ENCODE measurements around the gene CX3CL1. TPM values are rescaled to one million over a fixed set of nuclear protein-coding genes. Genes with fewer than 3 reads are reported as not detected.

Gene CX3CL1
- total and polyA plus RNA-seq, 2 of the 13 experiments (the other 11 are each of a cell fraction or from before 2014, with no cell fraction given), result 57.3 to 60.8 TPM

- TF ChIP-seq, protein P1, sequence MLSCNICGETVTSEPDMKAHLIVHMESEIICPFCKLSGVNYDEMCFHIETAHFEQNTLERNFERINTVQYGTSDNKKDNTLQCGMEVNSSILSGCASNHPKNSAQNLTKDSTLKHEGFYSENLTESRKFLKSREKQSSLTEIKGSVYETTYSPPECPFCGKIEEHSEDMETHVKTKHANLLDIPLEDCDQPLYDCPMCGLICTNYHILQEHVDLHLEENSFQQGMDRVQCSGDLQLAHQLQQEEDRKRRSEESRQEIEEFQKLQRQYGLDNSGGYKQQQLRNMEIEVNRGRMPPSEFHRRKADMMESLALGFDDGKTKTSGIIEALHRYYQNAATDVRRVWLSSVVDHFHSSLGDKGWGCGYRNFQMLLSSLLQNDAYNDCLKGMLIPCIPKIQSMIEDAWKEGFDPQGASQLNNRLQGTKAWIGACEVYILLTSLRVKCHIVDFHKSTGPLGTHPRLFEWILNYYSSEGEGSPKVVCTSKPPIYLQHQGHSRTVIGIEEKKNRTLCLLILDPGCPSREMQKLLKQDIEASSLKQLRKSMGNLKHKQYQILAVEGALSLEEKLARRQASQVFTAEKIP (CRISPR knock-in tag; IDR thresholded peaks at IDR 0.05; ENCODE audit: borderline replicate concordance), result no peak
- TF ChIP-seq THYN1 (CRISPR knock-in tag; IDR thresholded peaks at IDR 0.05; ENCODE audit: borderline replicate concordance, low read depth), result no peak
- TF ChIP-seq SP5 (CRISPR knock-in tag; IDR thresholded peaks at IDR 0.05; ENCODE audit: borderline replicate concordance, low read depth), result peak; percentile 67
- TF ChIP-seq ZFP36L2 (CRISPR knock-in tag; IDR thresholded peaks at IDR 0.05), result no peak
- TF ChIP-seq, protein P2, sequence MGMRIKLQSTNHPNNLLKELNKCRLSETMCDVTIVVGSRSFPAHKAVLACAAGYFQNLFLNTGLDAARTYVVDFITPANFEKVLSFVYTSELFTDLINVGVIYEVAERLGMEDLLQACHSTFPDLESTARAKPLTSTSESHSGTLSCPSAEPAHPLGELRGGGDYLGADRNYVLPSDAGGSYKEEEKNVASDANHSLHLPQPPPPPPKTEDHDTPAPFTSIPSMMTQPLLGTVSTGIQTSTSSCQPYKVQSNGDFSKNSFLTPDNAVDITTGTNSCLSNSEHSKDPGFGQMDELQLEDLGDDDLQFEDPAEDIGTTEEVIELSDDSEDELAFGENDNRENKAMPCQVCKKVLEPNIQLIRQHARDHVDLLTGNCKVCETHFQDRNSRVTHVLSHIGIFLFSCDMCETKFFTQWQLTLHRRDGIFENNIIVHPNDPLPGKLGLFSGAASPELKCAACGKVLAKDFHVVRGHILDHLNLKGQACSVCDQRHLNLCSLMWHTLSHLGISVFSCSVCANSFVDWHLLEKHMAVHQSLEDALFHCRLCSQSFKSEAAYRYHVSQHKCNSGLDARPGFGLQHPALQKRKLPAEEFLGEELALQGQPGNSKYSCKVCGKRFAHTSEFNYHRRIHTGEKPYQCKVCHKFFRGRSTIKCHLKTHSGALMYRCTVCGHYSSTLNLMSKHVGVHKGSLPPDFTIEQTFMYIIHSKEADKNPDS (CRISPR knock-in tag; IDR thresholded peaks at IDR 0.05), result peak; percentile 93; the same call in 1 of the 2 replicates
- TF ChIP-seq EP300 (IDR thresholded peaks at IDR 0.05; ENCODE audit: low read depth in 2 of 2, low read length in 2 of 2), result peak; percentile 57 to 98; a peak in 2 of 4 replicates
- TF ChIP-seq EP300 (CRISPR knock-in tag; IDR thresholded peaks at IDR 0.05; ENCODE audit: borderline replicate concordance), result peak; percentile 90; the same call in 1 of the 2 replicates
- peak; percentile 34; the same call in 1 of the 2 replicates for TF ChIP-seq ZNF614 (CRISPR knock-in tag; IDR thresholded peaks at IDR 0.05; ENCODE audit: borderline replicate concordance)
- TF ChIP-seq ZBTB1 (CRISPR knock-in tag; IDR thresholded peaks at IDR 0.05; ENCODE audit: borderline replicate concordance), result no peak
- no peak; the same call in 1 of the 2 replicates for TF ChIP-seq SATB2 (CRISPR knock-in tag; IDR thresholded peaks at IDR 0.05)
- TF ChIP-seq GFI1 (CRISPR knock-in tag; IDR thresholded peaks at IDR 0.05; ENCODE audit: borderline replicate concordance), result peak; percentile 79; the same call in 1 of the 2 replicates
- TF ChIP-seq ZNF180 (CRISPR knock-in tag; IDR thresholded peaks at IDR 0.05; ENCODE audit: borderline replicate concordance, low read depth), result no peak
- TF ChIP-seq, protein P3, sequence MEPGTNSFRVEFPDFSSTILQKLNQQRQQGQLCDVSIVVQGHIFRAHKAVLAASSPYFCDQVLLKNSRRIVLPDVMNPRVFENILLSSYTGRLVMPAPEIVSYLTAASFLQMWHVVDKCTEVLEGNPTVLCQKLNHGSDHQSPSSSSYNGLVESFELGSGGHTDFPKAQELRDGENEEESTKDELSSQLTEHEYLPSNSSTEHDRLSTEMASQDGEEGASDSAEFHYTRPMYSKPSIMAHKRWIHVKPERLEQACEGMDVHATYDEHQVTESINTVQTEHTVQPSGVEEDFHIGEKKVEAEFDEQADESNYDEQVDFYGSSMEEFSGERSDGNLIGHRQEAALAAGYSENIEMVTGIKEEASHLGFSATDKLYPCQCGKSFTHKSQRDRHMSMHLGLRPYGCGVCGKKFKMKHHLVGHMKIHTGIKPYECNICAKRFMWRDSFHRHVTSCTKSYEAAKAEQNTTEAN (CRISPR knock-in tag; conservative IDR thresholded peaks at IDR 0.05), result peak; percentile 88
- no peak for TF ChIP-seq ZNF367 (CRISPR knock-in tag; IDR thresholded peaks at IDR 0.05; ENCODE audit: borderline replicate concordance)
- peak; percentile 80 for TF ChIP-seq MTERF4 (CRISPR knock-in tag; IDR thresholded peaks at IDR 0.05)
- peak; percentile 68; the same call in 1 of the 2 replicates for TF ChIP-seq TSC22D2 (CRISPR knock-in tag; IDR thresholded peaks at IDR 0.05; ENCODE audit: borderline replicate concordance)
- no peak for TF ChIP-seq ISX (CRISPR knock-in tag; conservative IDR thresholded peaks at IDR 0.05)
- TF ChIP-seq ZNF619 (CRISPR knock-in tag; IDR thresholded peaks at IDR 0.05), result no peak
- TF ChIP-seq ZNF891 (CRISPR knock-in tag; IDR thresholded peaks at IDR 0.05), result no peak; the same call in none of the 2 replicates
- TF ChIP-seq ZEB1 (IDR thresholded peaks at IDR 0.05; ENCODE audit: insufficient replicate concordance, low read depth), result peak; percentile 84
- no peak for TF ChIP-seq EZH2 (conservative IDR thresholded peaks at IDR 0.05; ENCODE audit: low read depth, low read length)
Measured at GRCh38 chr16:57372372-57373116, at the start of gene CX3CL1 (continued).

All from HepG2 (cell line).